ENCODE data around the gene BCAR3. TPM values are rescaled to one million over a fixed set of nuclear protein-coding genes. Genes with fewer than 3 reads are reported as not detected.

The BCAR3 gene
- total RNA-seq, 4 donors from 2014 or later, result 17.1 to 25.0 (median 22.9) TPM

DNA sequence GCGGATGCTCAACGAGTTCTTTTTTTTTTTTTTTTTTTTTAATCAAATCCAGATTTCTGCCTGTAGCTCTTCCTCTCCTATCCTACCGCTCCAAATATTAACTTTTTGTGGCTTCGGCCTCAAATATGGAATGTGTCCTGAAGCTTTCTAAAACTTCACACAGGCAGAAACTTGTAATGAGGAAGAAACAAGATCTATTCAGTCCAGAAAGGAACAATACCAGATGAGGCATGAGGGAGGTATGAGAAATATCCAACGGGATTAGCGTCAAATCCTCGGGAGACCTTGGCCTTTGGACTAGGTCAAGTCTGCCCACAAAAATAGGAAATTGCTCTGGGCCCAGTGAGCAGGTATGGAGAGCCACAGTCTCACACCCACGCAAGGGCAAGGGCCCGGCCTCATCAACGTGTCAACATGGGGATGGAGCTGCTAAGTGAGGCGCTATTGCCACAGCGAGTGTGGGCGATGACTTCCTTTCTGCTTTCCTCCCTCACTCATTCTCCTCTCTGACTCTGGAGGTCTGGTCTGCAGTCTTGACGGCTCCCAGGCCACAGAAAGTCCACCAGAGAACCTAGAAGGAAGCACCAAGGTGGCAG is 66.6 kb downstream of the BCAR3 start:
- TF ChIP-seq CTCF (IDR thresholded peaks at IDR 0.05 in 4 of 5, conservative IDR thresholded peaks at IDR 0.05 in 1 of 5) (no peak), POLR2A (IDR thresholded peaks at IDR 0.05) (no peak)
- Histone ChIP-seq H3K9me3 (no peaks in the 10 kb centered on the region), H3K4me3 (no peak overlapping the region), H3K4me1 (peaks cover 60 to 77% of the 10 kb centered on the region in 2 donors), H3K27me3 (no peaks in the 10 kb centered on the region), H3K27ac (peak overlapping the region; percentile 84 to 90 (median 87)), H3K36me3 (no peaks in the 10 kb centered on the region)
- in situ Hi-C loops (cut with MboI; ENCODE audit: low sequenced_read_pairs in 4 of 4), result loop anchor here in 3 of 4 donors (10.0 kb wide), 1 partner anchor 170 kb away; the partner anchor contains the start of gene FNBP1L (in 3 of the 3)
- intact Hi-C loops (cut with DNase I; ENCODE audit: low total_unique reads), result loop anchor here (5.0 kb wide), 2 partner anchors 268 to 622 kb away; partner anchors contain the start of genes ARHGAP29 and DR1
- DNase-seq (no peak), ATAC-seq (no peak)

- TF ChIP-seq POLR2A (IDR thresholded peaks at IDR 0.05) (no peak), CTCF (IDR thresholded peaks at IDR 0.05 in 4 of 5, conservative IDR thresholded peaks at IDR 0.05 in 1 of 5) (no peak)
- no peaks in the 10 kb centered on the region for H3K27me3 ChIP-seq
- in situ Hi-C loops (cut with MboI; ENCODE audit: low sequenced_read_pairs in 4 of 4), result loop anchor here in 3 of 4 donors (10.0 kb wide), 1 partner anchor 170 kb away; the partner anchor contains the start of gene FNBP1L (in 3 of the 3)
- intact Hi-C loops (cut with DNase I; ENCODE audit: low total_unique reads), result loop anchor here (5.0 kb wide), 1 partner anchor 623 kb away; the partner anchor contains the start of gene ARHGAP29
- no peaks in the 10 kb centered on the region for H3K36me3 ChIP-seq
- H3K4me3 ChIP-seq, result peak overlapping the region in 1 of 4 donors; percentile 59
- H3K9me3 ChIP-seq, result no peaks in the 10 kb centered on the region
- DNase-seq (no peak), ATAC-seq (no peak)
- H3K4me1 ChIP-seq, result peaks cover 65 to 82% of the 10 kb centered on the region in 2 donors
- peak overlapping the region; percentile 84 to 90 (median 87) for H3K27ac ChIP-seq
These were observed 67.1 kb downstream of the BCAR3 start for GRCh38 chr1:93614541-93614940.

DNA sequence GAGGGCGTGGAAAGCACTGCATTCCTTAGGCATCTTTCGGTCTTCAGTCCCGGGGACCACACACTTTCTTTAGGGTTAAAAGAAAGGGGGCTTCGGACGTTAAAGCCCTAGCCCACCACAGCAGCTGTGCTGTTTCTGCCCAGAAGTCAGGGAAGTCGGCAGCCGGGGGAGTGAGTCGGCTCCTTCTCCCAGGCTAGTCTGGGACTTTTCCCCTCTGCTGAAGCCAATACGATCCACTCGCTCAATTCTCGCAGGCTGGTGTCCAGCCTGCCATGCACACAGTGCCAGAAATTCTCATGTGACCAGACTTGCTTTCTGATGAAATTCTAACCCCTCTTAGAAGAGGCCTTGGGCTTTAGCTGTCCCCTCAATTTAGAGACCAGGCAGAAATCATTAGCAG is 67.7 kb downstream of the BCAR3 start:
- H3K36me3 ChIP-seq, result no peaks in the 10 kb centered on the region
- ATAC-seq (peak; percentile 70 to 75), DNase-seq (peak; percentile 49 to 71)
- peak overlapping the region; percentile 84 to 90 (median 87) for H3K27ac ChIP-seq
- in situ Hi-C loops (cut with MboI; ENCODE audit: low sequenced_read_pairs in 4 of 4) (loop anchor here in 3 of 4 donors (10.0 kb wide), 1 partner anchor 169 kb away; the partner anchor contains the start of gene FNBP1L (in 3 of the 3)), intact Hi-C loops (cut with DNase I; ENCODE audit: low total_unique reads) (loop anchor here (5.0 kb wide), 1 partner anchor 623 kb away; the partner anchor contains the start of gene ARHGAP29)
- peak overlapping the region; percentile 59 to 71 (median 65) for H3K4me3 ChIP-seq
- H3K9me3 ChIP-seq, result no peaks in the 10 kb centered on the region
- TF ChIP-seq POLR2A (IDR thresholded peaks at IDR 0.05), result peak; percentile 60 to 87
- TF ChIP-seq CTCF (IDR thresholded peaks at IDR 0.05 in 4 of 5, conservative IDR thresholded peaks at IDR 0.05 in 1 of 5), result no peak
- no peaks in the 10 kb centered on the region for H3K27me3 ChIP-seq
- H3K4me1 ChIP-seq, result peaks cover 70 to 88% of the 10 kb centered on the region in 2 donors

DNA sequence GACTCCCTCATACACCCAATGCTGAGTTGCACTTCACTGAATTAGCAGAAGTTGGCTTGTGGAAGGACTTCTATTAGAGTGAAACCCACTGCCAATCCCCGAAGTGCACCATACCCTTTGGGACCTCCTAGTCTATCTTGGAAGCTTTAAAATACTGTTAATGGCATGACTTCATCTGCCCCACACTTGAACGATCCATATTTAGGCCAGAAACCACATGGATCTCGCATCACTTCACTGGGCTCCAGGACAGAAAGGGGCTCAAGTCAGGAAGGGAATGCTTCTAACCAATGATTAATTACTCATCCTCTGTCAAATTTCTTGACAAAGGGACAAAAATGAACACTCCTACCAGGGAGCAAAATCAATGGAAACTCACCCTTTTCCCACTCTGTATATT is 69.1 kb downstream of the BCAR3 start:
- intact Hi-C loops (cut with DNase I; ENCODE audit: low total_unique reads), result loop anchor here (5.0 kb wide), 1 partner anchor 625 kb away; the partner anchor contains the start of gene ARHGAP29

More for the DNA sequence above, 69.1 kb downstream of the BCAR3 start:
- no peak for DNase-seq
- no peak for ATAC-seq
- Histone ChIP-seq H3K27ac (peak overlapping the region; percentile 84 to 90 (median 87)), H3K27me3 (no peaks in the 10 kb centered on the region), H3K36me3 (no peaks in the 10 kb centered on the region), H3K9me3 (no peaks in the 10 kb centered on the region), H3K4me3 (peak overlapping the region; percentile 59 to 71 (median 65)), H3K4me1 (peaks cover 79 to 96% of the 10 kb centered on the region in 2 donors)
- in situ Hi-C loops (cut with MboI; ENCODE audit: low sequenced_read_pairs in 4 of 4), result loop anchor here in 3 of 4 donors (10.0 kb wide), 1 partner anchor 168 kb away; the partner anchor contains the start of gene FNBP1L (in 3 of the 3)
- peak in 1 of 2 donors; percentile 52 for TF ChIP-seq POLR2A (IDR thresholded peaks at IDR 0.05)
- TF ChIP-seq CTCF (IDR thresholded peaks at IDR 0.05 in 4 of 5, conservative IDR thresholded peaks at IDR 0.05 in 1 of 5), result no peak

All from gastrocnemius medialis (tissue), 4 donors.